DOHH2 (cell line): ENCODE measurements around the gene IRF1.

ENCODE experiments used
- EZH2phosphoT487 ChIP-seq: fragments of 200-600 bp; sonication (generic); IDR thresholded peaks from 2 replicates; pipeline ENCODE4 v1.6.1; 2017; ENCODE audit warnings: borderline replicate concordance, mild to moderate bottlenecking, antibody characterized with exemption, low read length, moderate library complexity, mixed read lengths
- TF ChIP-seq, protein P1 (sequence below): fragments of 200-600 bp; sonication (generic); IDR thresholded peaks from one replicate; pipeline ENCODE4 v1.5.1; 2014; ENCODE audit warnings: antibody characterized with exemption, mild to moderate bottlenecking, low read depth, low read length; ENCODE audit not compliant: poor library complexity, severe bottlenecking

DNA sequence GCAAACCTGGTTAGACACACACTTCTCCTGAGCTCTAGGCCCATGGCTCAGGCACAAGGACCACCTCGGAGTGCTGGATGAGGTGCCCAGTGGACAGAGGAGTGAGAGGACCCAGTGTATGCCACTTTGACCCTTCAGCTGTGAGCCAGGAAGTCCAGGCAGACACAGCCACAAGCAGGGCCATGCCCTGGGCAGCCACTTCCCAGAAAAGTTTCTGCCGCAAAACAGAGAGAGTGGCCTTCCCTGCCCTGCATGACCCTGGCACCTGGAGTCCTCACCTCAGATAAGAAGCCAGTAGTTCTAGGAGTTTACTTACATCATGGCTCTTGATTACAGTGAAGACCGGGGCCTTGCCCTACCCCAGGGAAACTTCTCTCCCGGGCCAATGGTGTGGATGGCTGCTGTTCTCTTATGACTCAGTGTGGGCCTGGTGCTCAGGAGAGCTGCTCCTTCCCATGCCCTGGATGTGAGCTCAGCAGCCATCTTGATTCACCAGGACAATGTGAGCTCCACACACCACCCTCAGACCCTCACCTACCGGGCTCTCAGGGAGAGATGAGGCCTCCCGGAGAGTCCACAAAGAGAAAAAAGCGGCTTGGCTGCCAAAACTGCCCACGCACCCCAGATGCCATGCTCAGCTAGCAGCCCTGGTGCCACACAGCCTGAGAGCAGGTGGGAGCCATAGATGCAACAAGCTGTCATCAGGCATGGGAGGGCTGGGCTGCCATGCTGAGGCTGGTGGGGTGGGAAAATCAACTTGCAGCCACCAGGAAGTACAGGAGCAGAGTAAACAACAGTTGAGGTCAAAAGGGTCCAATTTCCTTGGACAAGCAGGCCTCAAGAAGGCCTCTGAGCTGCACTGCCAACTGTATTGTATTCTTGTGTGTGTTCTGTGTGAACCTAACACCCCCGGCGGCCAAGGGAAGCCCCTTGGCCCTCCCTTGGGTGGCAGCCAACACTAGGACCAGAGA, 11.7 kb upstream of the IRF1 start:
- TF ChIP-seq, protein P1, sequence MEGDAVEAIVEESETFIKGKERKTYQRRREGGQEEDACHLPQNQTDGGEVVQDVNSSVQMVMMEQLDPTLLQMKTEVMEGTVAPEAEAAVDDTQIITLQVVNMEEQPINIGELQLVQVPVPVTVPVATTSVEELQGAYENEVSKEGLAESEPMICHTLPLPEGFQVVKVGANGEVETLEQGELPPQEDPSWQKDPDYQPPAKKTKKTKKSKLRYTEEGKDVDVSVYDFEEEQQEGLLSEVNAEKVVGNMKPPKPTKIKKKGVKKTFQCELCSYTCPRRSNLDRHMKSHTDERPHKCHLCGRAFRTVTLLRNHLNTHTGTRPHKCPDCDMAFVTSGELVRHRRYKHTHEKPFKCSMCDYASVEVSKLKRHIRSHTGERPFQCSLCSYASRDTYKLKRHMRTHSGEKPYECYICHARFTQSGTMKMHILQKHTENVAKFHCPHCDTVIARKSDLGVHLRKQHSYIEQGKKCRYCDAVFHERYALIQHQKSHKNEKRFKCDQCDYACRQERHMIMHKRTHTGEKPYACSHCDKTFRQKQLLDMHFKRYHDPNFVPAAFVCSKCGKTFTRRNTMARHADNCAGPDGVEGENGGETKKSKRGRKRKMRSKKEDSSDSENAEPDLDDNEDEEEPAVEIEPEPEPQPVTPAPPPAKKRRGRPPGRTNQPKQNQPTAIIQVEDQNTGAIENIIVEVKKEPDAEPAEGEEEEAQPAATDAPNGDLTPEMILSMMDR, result no peak
- no peak for TF ChIP-seq EZH2phosphoT487
